OCI-LY3 (cell line): ENCODE data around the gene CDK15.

Experiments used
- H2AFZ ChIP-seq: fragments of 200-600, 300-600 bp; shearing (Covaris generic); 2 replicates; pipeline ENCODE4 v1.6.0; 2014; ENCODE audit warnings: antibody characterized with exemption, low read depth, low read length
- H3K27ac ChIP-seq: fragments of 200-600, 300-600 bp; sonication (generic); 2 replicates; pipeline ENCODE4 v1.5.1; 2014; ENCODE audit warnings: mild to moderate bottlenecking, low read length, moderate library complexity, mixed read lengths
- H3K27me3 ChIP-seq: fragments of 200-600, 300-600 bp; sonication (generic); 2 replicates; pipeline ENCODE4 v1.6.1; 2014; ENCODE audit warnings: low read depth, low read length, mixed read lengths
- H3K36me3 ChIP-seq: fragments of 200-600, 300-600 bp; sonication (generic); replicated peaks from 2 replicates; pipeline ENCODE3; 2014; ENCODE audit warnings: low read depth, low read length, mixed read lengths
- H3K4me1 ChIP-seq: fragments of 300-600, 200-600 bp; sonication (generic); 2 replicates; pipeline ENCODE4 v1.6.1; 2014; ENCODE audit warnings: low read length, mixed read lengths
- H3K4me2 ChIP-seq: fragments of 200-600, 300-600 bp; sonication (generic); 2 replicates; pipeline ENCODE4 v1.6.1; 2014; ENCODE audit warnings: low read length, mixed read lengths
- H3K4me3 ChIP-seq: fragments of 300-600, 200-600 bp; sonication (generic); 2 replicates; pipeline ENCODE4 v1.5.1; 2014; ENCODE audit warnings: antibody characterized with exemption, mild to moderate bottlenecking, low read length, moderate library complexity
- H3K79me2 ChIP-seq: fragments of 300-600, 200-600 bp; shearing (Covaris generic); 2 replicates; pipeline ENCODE4 v1.6.1; 2014; ENCODE audit warnings: mild to moderate bottlenecking, low read length, mixed read lengths
- H3K9ac ChIP-seq: fragments of 300-600, 200-600 bp; shearing (Covaris generic); 2 replicates; pipeline ENCODE4 v1.6.0; 2014; ENCODE audit warnings: mild to moderate bottlenecking, low read length, moderate library complexity
- H3K9me3 ChIP-seq: fragments of 200-600, 300-600 bp; shearing (Covaris generic); 2 replicates; pipeline ENCODE4 v1.6.1; 2014; ENCODE audit warnings: low read length, mixed read lengths; ENCODE audit not compliant: insufficient read depth
- H4K20me1 ChIP-seq: fragments of 200-600, 300-600 bp; sonication (generic); 2 replicates; pipeline ENCODE4 v1.6.1; 2016; ENCODE audit warnings: low read length, mixed read lengths; ENCODE audit not compliant: insufficient read depth
- CTCF ChIP-seq: fragments of 200-600, 300-600 bp; sonication (generic); IDR thresholded peaks from 2 replicates; pipeline ENCODE4 v1.5.1; 2014; ENCODE audit warnings: antibody characterized with exemption, low read length, low read depth
- EZH2phosphoT487 ChIP-seq: fragments of 200-600 bp; shearing (Covaris generic); IDR thresholded peaks from 2 replicates; pipeline ENCODE4 v1.6.1; 2018; ENCODE audit warnings: antibody characterized with exemption, mixed run types, low read depth

The CDK15 gene

DNA sequence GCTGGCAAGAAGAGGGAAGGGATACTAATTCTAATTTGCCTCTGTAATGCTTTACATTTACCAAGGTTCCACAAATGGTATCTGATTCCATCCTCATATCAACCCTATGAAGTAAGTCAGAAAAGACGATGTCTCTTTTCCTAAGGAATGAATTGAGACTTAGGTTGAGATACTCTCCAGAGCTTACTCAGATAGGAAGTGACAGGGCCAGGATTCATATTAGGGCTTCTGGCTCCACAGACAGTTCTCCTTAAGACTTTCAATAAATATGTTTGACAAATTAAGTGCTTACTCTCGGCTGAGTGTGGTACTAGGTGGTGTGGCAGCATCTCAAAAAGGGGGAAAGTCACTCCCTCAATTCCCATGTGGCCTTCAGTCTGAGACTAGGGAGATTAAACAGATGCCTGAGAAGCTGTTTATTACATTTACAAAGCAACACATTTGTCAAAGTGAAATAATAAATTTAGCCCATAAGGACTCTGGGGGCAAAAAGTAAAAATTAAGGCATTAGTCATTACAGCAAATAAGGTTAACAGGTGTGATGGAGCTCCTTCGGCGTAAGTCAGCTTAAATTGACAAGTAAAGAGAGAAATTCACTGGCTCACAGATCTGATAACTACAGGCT is 14.2 kb downstream of the CDK15 start:
- no peaks in the 10 kb centered on the region for H3K9me3 ChIP-seq
- H4K20me1 ChIP-seq: no peaks in the 10 kb centered on the region
- no peak overlapping the region for H3K4me2 ChIP-seq
- no peaks in the 10 kb centered on the region for H3K4me1 ChIP-seq
- no peak overlapping the region for H2AFZ ChIP-seq
- H3K9ac ChIP-seq: no peak overlapping the region
- H3K27me3 ChIP-seq: no peaks in the 10 kb centered on the region
- H3K27ac ChIP-seq: no peak overlapping the region
- H3K79me2 ChIP-seq: no peaks in the 10 kb centered on the region
- no peaks in the 10 kb centered on the region for H3K36me3 ChIP-seq
- H3K4me3 ChIP-seq: no peak overlapping the region
- TF ChIP-seq EZH2phosphoT487 (no peak), CTCF (no peak)

DNA sequence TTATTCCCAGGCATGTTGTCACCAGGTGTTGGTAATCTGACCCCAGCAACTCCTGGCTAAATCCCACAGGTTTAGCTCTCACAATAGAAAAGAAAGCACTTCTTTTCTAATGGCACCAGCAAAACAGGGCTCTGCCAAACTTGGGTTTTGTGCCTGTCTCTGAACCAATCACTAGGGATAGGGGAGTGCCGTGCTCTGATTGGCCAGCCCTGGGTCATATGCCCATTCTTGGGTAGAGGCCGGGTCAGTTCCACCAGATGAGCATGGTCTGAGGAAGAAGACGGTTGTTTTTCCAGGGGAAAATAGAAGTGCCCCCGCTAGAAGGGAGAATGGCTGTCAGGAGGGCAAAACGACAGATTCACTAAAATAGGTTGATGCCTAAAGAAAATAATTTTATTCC is 14.7 kb downstream of the CDK15 start:
- H3K79me2 ChIP-seq: no peaks in the 10 kb centered on the region
- H3K9ac ChIP-seq: no peak overlapping the region
- no peak for TF ChIP-seq CTCF
- no peak overlapping the region for H3K4me2 ChIP-seq
- no peak overlapping the region for H2AFZ ChIP-seq
- no peak overlapping the region for H3K4me3 ChIP-seq
- no peaks in the 10 kb centered on the region for H3K27me3 ChIP-seq
- no peaks in the 10 kb centered on the region for H3K36me3 ChIP-seq
- no peaks in the 10 kb centered on the region for H3K4me1 ChIP-seq
- no peaks in the 10 kb centered on the region for H3K9me3 ChIP-seq
- no peaks in the 10 kb centered on the region for H4K20me1 ChIP-seq
- no peak overlapping the region for H3K27ac ChIP-seq

DNA sequence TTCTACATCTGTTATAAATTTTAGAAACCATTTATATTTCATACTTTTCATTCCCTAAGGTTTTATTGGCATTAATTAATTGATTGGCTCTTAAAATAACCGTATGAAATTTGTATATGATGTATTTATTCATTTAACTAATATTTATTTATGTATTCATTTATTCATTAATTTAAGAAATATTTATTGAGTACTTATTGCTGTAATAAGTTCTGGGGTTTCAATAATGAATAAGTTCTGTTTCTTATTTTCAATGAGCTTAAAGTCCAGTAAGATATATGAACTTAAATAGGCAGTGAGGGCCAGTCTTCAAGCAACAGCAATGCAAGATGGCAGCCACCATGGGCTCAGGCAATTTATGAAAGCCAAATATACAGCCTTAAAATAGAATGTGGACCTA is 17.9 kb downstream of the CDK15 start:
- no peak overlapping the region for H3K4me3 ChIP-seq
- H4K20me1 ChIP-seq: no peaks in the 10 kb centered on the region
- H3K4me2 ChIP-seq: no peak overlapping the region
- H3K79me2 ChIP-seq: no peaks in the 10 kb centered on the region
- H3K27me3 ChIP-seq: no peaks in the 10 kb centered on the region
- TF ChIP-seq CTCF (no peak), EZH2phosphoT487 (no peak)
- no peaks in the 10 kb centered on the region for H3K9me3 ChIP-seq
- no peaks in the 10 kb centered on the region for H3K4me1 ChIP-seq
- no peak overlapping the region for H3K9ac ChIP-seq
- H3K27ac ChIP-seq: no peak overlapping the region
- no peaks in the 10 kb centered on the region for H3K36me3 ChIP-seq
- no peak overlapping the region for H2AFZ ChIP-seq

DNA sequence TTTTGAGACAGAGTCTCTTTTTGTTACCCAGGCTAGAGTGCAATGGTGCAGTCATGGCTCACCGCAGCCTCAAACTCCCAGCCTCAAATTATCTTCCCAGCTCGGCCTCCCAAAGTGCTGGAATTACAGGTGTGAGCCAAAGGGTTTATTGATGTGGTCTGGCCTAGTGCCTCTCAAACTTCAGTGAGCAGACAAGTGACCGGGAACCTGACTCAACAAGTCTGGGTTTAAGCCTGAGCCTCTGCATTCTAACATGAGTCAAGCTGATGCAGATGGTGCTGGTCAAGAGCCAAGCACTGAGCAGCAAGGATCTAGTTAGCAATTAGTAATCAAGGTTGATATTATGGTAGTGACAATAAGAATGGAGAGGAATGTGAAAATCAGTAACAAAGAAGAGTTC is 21.3 kb downstream of the CDK15 start:
- H2AFZ ChIP-seq: no peak overlapping the region
- H3K79me2 ChIP-seq: no peaks in the 10 kb centered on the region
- H3K9me3 ChIP-seq: no peaks in the 10 kb centered on the region
- no peaks in the 10 kb centered on the region for H3K36me3 ChIP-seq
- no peak overlapping the region for H3K27ac ChIP-seq
- H3K4me3 ChIP-seq: no peak overlapping the region
- no peak overlapping the region for H3K9ac ChIP-seq
- H4K20me1 ChIP-seq: no peaks in the 10 kb centered on the region
- peaks cover 3% of the 10 kb centered on the region; the same call in 1 of the 2 replicates for H3K27me3 ChIP-seq
- H3K4me2 ChIP-seq: no peak overlapping the region
- no peaks in the 10 kb centered on the region for H3K4me1 ChIP-seq
- TF ChIP-seq EZH2phosphoT487: no peak
- TF ChIP-seq CTCF: no peak
